Amygdala (tissue), 56 donors: ENCODE results near the gene UBE2V1.

ENCODE experiments used
- DNase-seq, 56 donors: peaks; one replicate each; lab custom pipeline; 2025; lab: John Stamatoyannopoulos, UW

UBE2V1 gene

DNA sequence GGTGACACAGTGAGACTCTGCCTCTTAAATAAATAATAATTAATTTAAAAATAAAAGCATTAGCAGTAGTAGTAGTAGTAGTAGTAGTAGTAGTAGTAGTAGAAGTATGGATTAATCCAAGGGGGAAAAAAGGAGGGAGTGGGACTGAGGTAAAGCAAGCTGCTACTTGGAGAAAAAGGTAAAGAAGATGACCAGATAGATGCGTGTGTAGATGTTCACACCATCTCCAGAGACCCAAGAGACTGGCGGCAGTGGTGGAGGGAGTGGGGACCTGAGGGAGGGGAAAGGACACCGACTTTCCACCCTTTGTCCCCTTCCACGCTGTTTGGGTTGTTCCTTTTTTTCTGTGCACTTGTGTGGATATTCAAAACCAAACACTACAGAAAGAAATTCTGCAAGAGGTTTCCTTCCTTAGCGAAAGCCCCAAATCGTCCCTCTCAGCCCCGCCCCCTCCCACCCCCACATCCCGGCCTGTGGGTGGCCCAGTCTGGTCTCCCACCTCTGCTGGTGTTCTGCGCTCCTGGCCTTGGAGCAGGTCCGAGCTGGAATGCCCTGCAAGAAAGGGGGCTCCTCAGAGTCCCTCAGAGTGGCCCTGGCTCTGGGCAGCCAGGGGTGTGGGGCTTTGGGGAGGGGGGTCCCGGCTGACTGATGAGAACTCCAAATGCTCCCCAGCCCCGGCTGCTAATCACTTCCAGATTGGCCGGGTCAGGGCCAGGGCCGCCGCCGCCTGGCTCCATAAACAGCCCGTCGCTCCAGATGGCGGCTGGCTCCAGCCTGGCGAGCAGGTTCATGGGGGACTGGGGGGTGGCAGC lies 60.2 kb downstream of the UBE2V1 start:
- no peak for DNase-seq

DNA sequence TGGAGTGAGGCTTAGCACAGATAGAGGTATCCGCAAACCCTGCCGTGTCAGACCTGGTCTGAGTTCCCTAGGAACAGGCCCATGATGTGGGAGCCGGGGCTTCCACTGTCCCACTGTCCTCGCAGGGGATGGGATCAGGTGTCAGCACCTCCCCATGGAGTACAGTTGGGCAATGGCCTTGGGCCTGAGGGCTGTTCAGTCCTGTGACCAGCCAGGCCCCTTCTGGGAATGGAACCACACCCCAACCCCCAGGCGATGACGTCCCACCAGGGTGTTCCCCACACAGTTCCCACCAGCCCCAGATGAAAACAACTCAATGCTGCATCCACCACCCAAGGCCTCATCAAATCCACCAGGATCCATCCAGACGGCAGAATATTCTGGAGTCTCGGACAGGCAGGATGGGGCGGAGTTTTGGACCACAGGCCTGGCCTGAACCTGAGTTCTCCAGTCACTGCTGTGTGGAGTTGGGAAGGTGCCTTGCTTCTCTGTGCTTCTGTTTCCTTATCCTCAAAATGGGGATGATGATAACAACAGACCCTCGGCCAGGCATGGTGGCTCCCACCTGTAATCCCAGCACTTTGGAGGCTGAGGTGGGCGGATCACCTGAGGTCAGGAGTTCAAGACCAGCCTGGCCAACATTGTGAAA lies 62.2 kb downstream of the UBE2V1 start:
- DNase-seq, result no peak

DNA sequence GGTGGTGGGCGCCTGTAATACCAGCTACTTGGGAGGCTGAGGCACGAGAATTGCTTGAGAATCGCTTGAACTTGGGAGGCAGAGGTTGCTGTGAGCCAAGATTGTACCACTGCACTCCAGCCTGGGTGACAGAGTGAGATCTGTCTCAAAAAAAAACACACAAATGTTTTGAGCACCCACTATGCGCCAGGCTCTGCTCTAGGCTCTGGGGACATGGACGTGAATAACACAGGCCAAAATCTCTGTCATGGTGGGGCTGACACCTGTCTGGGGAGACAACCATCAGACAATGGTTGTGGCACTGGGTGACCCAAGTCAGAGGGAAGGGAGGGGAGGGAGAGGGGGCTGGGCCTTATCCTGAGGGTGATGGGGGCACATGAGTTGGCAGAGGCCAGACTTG lies 62.7 kb downstream of the UBE2V1 start:
- no peak for DNase-seq

DNA sequence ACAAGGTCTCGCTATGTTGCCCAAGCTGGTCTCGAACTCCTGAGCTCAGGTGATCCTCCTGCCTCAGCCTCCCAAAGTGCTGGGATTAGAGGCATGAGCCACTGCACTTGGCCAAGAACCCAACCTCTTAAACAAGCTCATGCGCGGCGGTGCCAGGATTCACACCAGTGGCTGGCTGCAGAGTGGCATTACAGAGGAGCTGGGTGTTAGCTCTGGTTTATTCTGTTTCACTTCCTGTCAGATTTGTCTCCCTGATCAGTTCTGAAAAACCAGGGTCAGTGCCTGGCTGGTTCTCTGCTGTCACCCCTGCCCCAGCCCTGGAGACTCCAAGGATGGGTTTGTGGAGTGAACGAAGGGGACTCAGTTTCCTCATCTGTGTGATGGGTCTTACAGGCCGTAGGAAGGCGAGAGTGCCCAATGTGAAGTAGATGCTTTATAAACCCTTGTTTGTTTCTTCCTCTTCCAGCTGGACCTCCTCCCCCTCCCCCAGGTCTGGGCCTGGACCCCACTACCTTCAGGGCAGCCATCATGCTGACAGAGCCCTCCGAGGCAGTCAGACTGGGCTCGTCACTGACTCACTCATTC lies 63.4 kb downstream of the UBE2V1 start:
- peak in 1 of 56 donors; percentile 9 for DNase-seq

DNA sequence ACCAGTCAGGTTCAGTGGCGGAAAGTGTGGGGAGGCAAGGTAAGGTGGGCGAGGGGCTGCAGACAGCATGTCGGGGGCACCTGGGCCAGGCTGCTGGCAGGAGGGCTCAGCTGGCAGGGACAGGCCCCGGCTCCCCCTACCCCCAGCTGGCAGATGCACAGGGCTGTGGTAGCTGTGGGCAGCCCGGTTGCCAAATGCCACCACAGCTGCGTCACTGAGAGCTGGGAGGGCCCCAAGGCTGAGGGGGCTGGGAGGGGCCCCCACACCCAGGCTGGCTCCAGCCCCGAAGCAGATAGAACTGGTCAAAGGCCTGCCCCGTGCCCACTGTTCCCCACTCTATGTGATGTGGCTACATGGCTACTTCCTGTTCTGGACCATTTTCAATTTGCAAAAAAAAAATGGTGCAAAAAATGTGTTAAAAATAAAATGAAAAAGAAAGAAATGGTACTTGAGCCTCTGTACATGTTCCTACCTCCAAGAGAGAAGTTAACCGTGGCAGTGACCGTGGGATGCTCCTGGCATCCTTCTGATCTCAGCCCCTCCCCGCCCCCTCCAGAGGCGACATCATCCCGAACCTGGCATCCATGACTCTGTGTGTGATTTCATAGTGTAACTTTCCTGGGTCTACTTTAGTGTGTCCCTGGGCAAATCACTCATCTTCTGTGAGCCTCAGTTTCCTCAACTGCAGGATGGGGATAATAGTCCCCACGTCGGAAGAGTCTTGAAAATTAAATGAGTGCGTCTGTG lies 64.4 kb downstream of the UBE2V1 start:
- DNase-seq, result peak in 16 of 56 donors; percentile 8 to 49 (median 18)

DNA sequence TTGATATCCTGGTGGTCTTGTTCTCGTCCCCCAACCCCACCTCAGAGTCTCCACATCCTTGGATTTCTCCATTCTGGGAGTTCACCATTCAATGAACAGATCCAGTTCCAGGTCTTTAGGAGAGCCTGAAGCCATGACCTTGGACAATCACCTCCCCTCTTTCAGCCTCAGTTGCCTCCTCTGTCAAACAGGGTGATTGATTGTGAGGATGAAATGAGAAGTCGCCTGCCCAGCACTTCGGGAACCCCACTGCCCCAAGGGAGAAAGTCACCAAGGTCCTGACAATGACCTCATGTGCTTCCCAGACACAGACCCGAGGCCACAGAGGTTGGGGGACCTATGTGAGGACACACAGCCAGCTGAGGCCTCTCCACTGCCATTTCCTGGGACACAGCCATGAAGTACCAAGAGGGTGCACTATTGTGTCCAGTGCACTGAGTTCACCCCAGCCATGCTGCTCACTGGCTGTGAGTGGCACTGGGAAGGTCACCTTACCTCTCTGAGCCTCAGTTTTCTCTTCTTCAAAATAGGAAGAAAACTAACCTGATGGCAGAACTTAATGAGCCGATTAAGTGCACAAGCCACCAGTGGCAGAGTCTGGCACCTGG lies 68.5 kb downstream of the UBE2V1 start:
- DNase-seq, result no peak

DNA sequence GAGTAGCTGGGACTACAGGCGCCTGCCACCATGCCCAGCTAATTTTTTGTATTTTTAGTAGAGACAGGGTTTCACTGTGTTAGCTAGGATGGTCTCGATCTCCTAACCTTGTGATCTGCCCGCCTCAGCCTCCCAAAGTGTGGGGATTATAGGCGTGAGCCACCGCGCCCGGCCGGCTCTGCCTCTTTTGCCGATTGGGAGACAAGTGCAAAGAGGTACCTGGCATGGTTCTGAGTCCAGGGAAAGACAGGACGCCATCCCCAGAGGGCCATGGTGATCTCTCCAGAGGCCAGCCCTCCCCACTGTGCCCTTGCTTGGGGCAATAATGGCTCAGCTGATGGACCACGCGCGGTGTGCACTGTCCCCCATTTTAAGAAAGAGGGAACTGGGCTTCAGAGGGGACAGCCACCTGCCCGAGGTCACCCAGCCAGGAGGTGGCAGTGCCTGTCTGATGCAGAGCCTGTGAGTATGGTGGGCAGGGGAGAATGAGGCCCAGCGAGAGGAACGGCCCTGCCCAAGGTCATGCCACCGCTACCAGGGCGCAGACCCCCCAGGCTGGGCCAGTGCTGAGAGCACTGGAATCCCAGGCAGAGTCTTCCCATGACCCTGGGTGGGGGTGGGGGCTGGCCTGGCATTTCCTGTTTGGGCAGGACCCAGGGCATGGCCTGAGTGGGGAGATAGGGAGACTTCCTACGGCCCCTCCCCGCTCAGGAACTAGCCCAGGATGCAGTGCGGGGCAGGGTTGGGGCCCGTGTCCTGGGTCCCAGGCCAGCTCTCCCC lies 69.2 kb downstream of the UBE2V1 start:
- no peak for DNase-seq

DNA sequence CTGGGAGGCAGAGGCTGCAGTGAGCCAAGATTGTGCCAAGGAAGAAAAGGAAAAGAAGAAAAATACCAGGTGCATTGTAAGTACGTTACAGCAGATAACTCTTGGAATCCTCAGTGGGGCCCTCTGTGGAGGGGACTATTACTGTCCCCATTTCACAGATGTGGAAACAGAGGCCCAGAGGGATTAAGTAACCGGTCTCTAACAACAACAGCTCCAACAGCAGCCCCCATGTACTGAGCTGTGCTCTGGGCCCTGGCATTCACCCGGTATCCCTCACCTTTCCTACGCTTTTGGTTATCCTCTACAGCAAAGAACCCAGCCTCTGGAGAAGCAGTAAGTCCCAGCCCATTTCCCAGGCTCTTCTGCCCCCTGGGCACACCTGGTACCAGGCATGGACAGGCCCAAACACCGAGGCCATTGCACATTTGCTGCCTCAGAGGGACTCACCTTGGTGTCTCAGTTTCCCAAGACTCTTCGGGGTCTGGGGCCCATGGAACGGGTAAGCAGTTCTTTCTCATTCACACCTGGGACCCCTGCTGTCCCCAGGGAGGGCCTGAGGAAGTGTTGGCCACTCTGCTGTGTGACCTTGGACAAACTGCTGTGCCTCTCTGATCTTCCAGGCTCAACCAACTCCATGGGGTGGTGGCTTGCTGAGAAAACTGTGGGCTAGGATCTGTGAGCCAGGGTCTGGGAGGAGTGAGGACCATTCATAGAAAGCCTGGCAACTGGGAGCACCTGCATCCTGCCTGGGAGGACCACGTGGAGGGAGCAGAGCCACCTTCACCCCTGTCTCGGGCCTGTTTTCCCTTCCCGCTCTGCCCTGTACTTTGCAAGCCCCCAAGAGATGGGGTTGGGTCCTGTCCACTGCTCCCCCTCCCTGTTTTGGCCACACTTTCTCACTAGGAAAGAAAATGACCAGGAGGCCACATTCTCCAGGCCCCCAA lies 70.3 kb downstream of the UBE2V1 start:
- no peak for DNase-seq

DNA sequence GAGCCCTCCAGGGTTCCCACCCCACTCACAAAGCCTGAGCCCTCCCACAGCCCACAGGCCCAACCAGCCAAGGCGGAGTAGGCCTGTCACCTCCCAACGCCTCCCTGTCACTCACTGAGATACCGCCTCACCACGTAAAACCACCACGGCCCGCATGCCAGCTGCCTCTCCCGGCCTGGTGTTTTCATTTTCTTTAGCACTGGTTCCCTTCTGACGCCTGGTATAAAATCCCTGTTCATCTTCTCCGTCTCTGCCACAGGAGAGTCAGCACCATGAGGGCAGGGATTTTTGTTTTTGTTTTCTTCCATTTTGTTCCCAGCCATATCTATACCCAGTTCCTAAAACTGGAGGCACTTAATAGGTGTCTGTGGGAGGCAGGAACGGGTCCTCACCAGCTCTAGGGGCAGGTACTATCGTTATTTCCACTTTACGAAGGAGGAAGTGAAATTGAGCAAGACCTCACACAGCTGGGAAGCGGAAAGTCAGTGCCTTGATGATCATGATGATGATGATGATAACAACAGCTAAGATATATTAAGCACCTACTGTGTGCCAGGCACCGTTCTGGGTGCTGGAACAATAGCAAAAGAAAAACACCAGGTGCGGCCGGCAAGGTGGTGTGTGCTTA lies 71.6 kb downstream of the UBE2V1 start:
- DNase-seq, result no peak

DNA sequence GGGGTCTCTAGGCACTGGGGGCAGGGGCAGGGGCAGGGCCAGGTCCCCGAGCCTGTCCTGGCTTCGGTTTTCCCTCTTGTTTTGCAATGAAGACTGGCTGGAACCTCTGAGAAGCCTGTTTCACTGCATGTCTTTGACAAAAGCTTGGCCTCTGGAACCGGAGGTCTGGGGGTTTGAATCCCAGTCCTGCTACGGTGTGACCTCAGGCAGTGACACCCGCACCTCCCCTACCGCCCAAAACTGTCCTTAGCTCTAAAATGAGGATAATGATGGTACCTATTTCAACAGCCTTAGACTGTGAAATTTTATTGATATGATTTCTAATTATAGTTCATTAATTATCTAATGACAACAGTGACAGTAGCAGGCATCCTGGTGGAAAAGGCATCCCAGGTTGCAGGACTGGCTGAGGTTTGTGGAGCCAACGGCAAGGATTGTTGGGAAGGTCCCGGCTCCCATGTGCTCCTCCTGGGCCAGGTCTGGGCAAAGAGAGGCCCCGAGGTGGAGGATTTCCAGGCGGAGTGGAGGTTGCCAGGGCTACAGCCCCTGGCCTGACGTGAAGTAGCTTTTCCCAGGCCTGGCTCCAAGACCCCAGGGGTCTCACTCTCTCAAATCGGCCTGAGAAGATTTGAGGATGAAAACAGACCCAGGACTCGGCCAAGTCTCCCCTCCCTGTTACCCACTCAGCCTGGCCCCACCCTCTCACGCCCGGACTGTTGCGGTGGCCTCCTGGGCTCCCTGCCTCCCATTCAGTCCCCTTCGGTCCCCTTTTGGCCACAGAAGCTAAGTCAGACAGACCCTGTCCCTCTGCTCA lies 72.3 kb downstream of the UBE2V1 start:
- DNase-seq, result no peak

DNA sequence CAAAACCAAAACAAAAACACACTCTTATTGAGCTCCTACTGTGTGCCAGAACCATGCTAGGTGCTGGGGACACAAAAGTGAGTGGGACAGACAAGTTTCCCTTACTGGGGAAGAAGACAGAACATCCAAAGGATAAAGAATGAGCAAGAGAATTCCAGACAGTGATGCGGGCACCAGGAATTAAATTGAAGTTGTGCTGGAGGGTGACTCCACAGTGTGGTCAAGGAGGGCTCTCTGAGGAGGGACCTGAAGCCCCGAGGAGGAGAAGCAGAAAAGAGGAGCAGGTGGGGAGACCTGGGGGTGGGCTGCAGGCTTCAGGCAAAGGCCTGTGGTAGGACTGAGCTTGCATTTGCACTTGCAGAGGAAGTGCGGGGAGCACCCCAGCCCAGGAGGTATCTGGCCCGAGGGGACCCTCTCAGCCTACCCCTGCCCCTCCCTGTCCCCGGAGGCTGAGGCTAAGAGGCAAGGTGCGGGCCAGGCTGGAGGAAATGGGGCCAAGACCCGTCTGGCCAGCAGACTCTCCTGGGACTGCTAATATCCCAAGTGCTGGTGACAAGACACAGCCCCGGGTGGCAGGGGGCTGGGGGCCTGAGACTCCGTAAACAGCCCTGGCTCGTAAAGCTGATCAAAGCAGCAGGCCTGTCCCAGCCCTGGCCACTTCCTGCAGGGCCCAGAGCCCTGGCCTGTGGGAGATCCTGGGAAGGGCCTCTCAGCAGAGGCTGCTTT lies 73.1 kb downstream of the UBE2V1 start:
- no peak for DNase-seq

DNA sequence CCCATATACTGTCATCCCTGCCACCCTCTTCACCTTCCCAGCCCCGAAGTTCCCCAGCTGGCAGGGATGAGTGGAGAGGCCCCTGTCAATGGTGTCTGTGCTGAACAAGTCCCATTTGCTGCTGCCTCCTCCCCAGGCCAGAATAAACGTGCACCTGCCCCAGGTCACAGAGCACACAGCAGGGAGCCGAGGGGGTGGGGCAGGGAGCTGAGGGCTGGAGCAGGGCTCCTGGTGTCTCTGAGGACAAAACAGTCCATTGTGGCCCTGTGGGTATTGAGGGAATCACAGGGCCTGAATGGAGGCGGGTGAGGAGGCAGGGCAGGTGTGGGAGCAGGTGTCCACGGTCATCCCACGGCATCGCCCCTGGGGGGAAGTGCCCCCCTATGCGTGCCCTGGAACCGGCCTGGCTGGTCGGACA lies 74.4 kb downstream of the UBE2V1 start:
- no peak for DNase-seq

DNA sequence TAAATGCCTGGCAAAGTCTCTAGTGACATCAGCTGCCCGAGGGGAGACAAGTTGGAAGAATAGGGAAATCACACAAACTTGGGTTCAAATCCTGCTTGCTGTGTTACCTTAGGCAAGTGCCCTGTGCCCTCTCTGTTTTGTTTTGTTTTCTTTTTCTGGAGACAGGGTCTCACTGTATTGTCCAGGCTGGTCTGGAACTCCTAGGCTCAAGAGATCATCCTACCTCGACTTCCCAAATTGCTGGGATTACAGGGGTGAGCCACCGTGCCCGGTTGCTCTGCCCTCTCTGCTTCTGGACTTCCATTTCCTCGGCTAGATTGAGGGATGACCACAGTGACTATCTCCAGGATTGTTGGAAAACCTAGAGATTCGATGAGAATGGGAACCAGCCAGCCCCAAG lies 74.8 kb downstream of the UBE2V1 start:
- DNase-seq, result no peak

DNA sequence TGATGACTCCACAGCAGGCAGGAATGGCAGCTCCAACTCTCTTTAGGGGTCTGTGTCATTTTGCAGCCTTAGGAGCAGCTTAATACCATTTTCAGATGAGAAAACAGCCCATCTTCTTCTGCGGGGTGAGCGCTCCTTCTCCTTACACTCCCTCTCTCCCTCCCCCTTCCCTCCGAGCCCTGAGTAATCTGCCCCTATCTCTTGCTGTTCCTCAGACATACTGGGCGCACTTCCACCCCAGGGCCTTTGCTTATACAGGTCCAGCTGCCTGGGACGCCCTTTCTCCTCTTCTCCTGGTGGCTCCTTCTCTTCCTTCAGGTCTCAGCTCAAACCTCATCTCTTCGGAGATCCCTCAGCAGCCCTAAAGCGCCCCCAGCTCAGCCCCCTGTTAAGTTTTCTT lies 75.4 kb downstream of the UBE2V1 start:
- DNase-seq, result no peak

DNA sequence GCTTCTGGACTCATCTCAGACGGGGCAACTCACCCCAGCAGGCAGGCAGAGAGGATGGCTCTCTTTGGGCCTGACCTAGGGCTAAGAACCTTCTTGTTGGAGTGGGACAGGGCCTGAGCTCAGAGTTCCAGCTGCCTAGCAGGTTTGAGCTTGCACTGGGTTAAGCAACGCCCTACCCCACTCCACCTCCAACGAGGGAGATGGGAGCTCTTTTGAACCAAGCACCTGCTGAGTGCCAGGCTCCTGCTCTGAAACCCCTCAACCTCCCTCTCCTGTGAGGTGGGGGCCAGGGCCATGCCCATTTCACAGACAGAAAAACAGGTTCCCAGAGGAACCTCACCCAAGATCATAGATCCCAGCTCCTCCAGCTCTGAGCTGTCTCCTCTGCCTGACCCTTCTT lies 75.8 kb downstream of the UBE2V1 start:
- no peak for DNase-seq

DNA sequence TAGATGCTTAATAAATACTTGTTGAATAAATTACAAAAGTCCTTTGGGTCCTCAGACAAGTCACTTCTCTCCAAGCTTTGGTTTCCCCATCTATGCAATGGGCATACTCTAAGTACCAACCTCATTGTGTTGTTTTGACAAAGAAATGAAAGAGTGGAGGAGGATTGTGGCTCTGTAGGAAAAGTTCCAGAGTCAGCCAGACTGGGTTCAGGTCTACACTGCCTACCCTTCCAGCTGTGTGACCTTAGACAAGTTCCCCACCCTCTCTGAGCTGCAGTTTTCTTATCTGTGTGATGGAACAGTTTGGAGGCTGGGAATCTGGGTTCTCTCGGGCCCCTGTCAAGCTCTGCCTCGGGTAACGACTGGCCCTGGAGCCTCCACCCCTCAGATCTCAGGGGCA lies 76.2 kb downstream of the UBE2V1 start:
- no peak for DNase-seq
